HG02623 (cell line): ENCODE results near the gene RBM43.
"Not testable (repeated sequence)": the region's sequence is repeated elsewhere in the genome, so short reads cannot be mapped to it uniquely, and the experiment has no call there.

ENCODE experiments used
- ATAC-seq: cut with Tn5 transposase; IDR thresholded peaks from one replicate; pipeline ENCODE4 v1.9.1; 2021; ENCODE audit warnings: moderate library complexity; ENCODE audit not compliant: unreplicated experiment

The RBM43 gene

GRCh38 chr2:151261231-151261976 is at the start of gene RBM43:
Gene RBM43 (minus strand): TSS chr2:151261863. CDS start chr2:151261727, 136 bp downstream.
- ATAC-seq = peak; percentile 91

- ATAC-seq = not testable (repeated sequence)
Observed at GRCh38 chr2:151310313-151310712, 48.6 kb upstream of the RBM43 start.

GRCh38 chr2:151306621-151307020 is 45.0 kb upstream of the RBM43 start:
- ATAC-seq = no peak

- no peak for ATAC-seq
Observed at GRCh38 chr2:151305129-151305691, 43.5 kb upstream of the RBM43 start.

- no peak for ATAC-seq
Observed at GRCh38 chr2:151302879-151303278, 41.2 kb upstream of the RBM43 start.

GRCh38 chr2:151302404-151302803 is 40.7 kb upstream of the RBM43 start:
- no peak for ATAC-seq

GRCh38 chr2:151299920-151300539 is 38.4 kb upstream of the RBM43 start:
- ATAC-seq = no peak

- peak; percentile 87 for ATAC-seq
Observed at GRCh38 chr2:151297882-151298281, 36.2 kb upstream of the RBM43 start.

- ATAC-seq = not testable (repeated sequence)
Observed at GRCh38 chr2:151295926-151296325, 34.3 kb upstream of the RBM43 start.

GRCh38 chr2:151292546-151292945 is 30.9 kb upstream of the RBM43 start:
- ATAC-seq = no peak

GRCh38 chr2:151292141-151292540 is 30.5 kb upstream of the RBM43 start:
- no peak for ATAC-seq

- no peak for ATAC-seq
Observed at GRCh38 chr2:151291224-151291623, 29.6 kb upstream of the RBM43 start.

GRCh38 chr2:151289972-151290866 is 28.6 kb upstream of the RBM43 start:
- ATAC-seq = peak; percentile 24

- ATAC-seq = peak; percentile 0
Observed at GRCh38 chr2:151287513-151288250, 26.0 kb upstream of the RBM43 start.

- ATAC-seq = no peak
Observed at GRCh38 chr2:151282401-151282800, 20.7 kb upstream of the RBM43 start.

GRCh38 chr2:151280271-151280670 is 18.6 kb upstream of the RBM43 start:
- no peak for ATAC-seq

GRCh38 chr2:151278487-151278886 is 16.8 kb upstream of the RBM43 start:
- no peak for ATAC-seq

GRCh38 chr2:151277067-151277466 is 15.4 kb upstream of the RBM43 start:
- no peak for ATAC-seq

GRCh38 chr2:151275291-151275690 is 13.6 kb upstream of the RBM43 start:
- ATAC-seq = no peak

- no peak for ATAC-seq
Observed at GRCh38 chr2:151271824-151272223, 10.2 kb upstream of the RBM43 start.
